Measurements from ENCODE around the gene EIF4G2.

The EIF4G2 gene

DNA sequence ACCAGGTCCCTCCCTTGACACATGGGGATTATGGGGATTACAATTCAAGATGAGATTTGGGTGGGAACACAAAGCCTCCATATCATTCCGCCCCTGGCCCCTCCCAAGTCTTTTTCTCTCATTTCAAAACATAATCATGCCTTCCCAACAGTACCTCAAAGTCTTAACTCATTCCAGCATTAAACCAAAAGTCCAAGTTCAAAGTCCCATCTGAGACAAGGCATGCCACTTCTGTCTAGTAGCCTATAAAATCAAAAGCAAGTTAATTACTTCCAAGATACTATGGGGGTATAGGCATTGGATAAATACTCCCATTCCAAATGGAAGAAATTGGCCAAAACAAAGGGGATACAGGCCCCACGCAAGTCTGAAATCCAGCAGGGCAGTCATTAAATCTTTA is 19.7 kb upstream of the EIF4G2 start:
- no peak for TF ChIP-seq TAF1 (IDR thresholded peaks at IDR 0.05; ENCODE audit: borderline replicate concordance, insufficient read depth, low read length)
- TF ChIP-seq FOXP2 (optimal IDR thresholded peaks at IDR 0.05; ENCODE audit: borderline replicate concordance, extremely low read depth, extremely low read length, insufficient read depth), result no peak
- TF ChIP-seq POLR2AphosphoS5 (IDR thresholded peaks at IDR 0.05; ENCODE audit: low read depth, low read length), result no peak
- TF ChIP-seq SIN3A (IDR thresholded peaks at IDR 0.05; ENCODE audit: borderline replicate concordance, insufficient read depth, low read length), result no peak
- TF ChIP-seq, protein P1, sequence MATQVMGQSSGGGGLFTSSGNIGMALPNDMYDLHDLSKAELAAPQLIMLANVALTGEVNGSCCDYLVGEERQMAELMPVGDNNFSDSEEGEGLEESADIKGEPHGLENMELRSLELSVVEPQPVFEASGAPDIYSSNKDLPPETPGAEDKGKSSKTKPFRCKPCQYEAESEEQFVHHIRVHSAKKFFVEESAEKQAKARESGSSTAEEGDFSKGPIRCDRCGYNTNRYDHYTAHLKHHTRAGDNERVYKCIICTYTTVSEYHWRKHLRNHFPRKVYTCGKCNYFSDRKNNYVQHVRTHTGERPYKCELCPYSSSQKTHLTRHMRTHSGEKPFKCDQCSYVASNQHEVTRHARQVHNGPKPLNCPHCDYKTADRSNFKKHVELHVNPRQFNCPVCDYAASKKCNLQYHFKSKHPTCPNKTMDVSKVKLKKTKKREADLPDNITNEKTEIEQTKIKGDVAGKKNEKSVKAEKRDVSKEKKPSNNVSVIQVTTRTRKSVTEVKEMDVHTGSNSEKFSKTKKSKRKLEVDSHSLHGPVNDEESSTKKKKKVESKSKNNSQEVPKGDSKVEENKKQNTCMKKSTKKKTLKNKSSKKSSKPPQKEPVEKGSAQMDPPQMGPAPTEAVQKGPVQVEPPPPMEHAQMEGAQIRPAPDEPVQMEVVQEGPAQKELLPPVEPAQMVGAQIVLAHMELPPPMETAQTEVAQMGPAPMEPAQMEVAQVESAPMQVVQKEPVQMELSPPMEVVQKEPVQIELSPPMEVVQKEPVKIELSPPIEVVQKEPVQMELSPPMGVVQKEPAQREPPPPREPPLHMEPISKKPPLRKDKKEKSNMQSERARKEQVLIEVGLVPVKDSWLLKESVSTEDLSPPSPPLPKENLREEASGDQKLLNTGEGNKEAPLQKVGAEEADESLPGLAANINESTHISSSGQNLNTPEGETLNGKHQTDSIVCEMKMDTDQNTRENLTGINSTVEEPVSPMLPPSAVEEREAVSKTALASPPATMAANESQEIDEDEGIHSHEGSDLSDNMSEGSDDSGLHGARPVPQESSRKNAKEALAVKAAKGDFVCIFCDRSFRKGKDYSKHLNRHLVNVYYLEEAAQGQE (IDR thresholded peaks at IDR 0.05; ENCODE audit: insufficient read depth in 1 of 2, low read depth in 2 of 2, low read length in 2 of 2), result no peak

DNA sequence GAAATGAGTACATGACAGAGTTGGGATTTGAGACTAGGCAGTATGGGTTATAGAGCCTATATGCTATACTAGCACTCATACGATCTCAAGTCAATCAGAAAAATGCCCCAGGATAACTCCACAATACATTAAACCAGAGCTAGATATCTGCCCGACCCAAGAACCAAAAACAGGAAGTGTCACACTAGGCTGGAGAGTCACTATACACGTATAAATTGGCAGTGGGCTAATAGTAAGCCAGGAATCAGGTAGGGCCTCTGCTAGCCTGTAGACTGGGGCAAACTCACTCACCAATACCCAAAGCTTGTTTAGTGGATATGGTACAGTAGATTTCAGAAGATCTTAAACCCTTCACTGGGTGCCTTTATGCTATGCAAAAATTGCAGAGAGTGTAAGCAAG is 16.2 kb upstream of the EIF4G2 start:
- TF ChIP-seq, protein P1 (IDR thresholded peaks at IDR 0.05; ENCODE audit: insufficient read depth in 1 of 2, low read depth in 2 of 2, low read length in 2 of 2), result no peak
- TF ChIP-seq FOXP2 (optimal IDR thresholded peaks at IDR 0.05; ENCODE audit: borderline replicate concordance, extremely low read depth, extremely low read length, insufficient read depth), result no peak
- no peak for TF ChIP-seq TAF1 (IDR thresholded peaks at IDR 0.05; ENCODE audit: borderline replicate concordance, insufficient read depth, low read length)
- TF ChIP-seq POLR2AphosphoS5 (IDR thresholded peaks at IDR 0.05; ENCODE audit: low read depth, low read length), result no peak
- TF ChIP-seq SIN3A (IDR thresholded peaks at IDR 0.05; ENCODE audit: borderline replicate concordance, insufficient read depth, low read length), result no peak

DNA sequence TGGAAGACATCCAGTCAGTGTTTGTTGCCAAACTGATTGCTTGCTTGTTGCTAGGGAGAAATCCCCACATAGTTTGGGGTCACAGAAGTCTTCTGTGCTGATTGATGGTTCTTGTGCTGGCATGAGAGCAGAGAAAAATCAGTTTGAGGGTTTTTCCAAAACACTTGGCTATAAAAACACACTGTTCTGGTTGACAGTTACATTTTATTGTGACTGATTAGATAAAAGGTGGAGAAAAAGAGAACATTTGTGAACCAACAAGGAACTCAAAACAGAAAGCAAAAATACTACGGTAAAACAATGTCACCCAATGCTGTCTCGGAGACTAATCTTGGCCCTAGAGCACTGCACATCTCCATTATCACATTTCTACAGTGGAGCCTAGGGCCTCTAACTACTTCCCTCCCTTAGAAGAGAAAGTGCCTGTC is 14.4 kb upstream of the EIF4G2 start:
- TF ChIP-seq TAF1 (IDR thresholded peaks at IDR 0.05; ENCODE audit: borderline replicate concordance, insufficient read depth, low read length) (no peak), SIN3A (IDR thresholded peaks at IDR 0.05; ENCODE audit: borderline replicate concordance, insufficient read depth, low read length) (no peak)
- TF ChIP-seq, protein P1 (IDR thresholded peaks at IDR 0.05; ENCODE audit: insufficient read depth in 1 of 2, low read depth in 2 of 2, low read length in 2 of 2), result no peak

DNA sequence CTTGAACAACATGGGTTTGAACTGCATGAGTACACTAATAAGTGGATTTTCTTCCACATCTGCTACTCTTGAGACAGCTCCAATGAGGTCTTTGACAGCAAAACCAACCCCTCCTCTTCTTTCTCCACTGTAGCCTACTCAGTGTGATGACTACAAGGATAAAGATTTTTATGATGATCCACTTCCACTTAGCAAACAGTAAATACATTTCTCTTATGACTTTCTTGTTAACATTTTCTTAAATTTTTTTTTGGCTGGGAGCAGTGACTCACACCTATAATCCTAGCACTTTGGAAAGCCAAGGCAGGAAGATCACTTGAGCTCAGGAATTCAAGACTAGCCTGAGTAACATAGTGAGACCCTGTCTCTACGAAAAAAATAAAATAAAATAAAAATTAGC is 9.9 kb upstream of the EIF4G2 start:
- TF ChIP-seq FOXP2 (optimal IDR thresholded peaks at IDR 0.05; ENCODE audit: borderline replicate concordance, extremely low read depth, extremely low read length, insufficient read depth) (no peak), TAF1 (IDR thresholded peaks at IDR 0.05; ENCODE audit: borderline replicate concordance, insufficient read depth, low read length) (no peak), POLR2AphosphoS5 (IDR thresholded peaks at IDR 0.05; ENCODE audit: low read depth, low read length) (no peak)
- TF ChIP-seq, protein P1 (IDR thresholded peaks at IDR 0.05; ENCODE audit: insufficient read depth in 1 of 2, low read depth in 2 of 2, low read length in 2 of 2), result no peak

DNA sequence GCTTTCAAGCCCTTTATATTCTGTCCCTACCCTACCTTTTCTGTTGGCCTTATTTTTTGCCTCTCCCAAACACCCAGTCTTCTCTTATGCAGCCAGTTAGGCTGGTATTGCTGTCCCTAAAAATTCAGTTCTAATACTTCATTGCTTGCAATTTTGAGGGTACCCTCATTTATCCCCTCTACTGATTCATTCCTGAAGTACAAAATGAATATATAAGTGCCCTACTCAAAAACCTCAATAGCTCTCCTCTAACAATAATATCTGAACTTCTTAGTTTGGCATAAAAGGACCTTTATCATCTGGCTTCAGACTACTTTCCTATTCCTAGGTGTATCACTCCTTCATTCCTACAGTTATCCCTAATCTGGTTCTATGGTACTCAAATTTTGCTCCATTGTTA is 5.2 kb upstream of the EIF4G2 start:
- TF ChIP-seq FOXP2 (optimal IDR thresholded peaks at IDR 0.05; ENCODE audit: borderline replicate concordance, extremely low read depth, extremely low read length, insufficient read depth), result no peak
- TF ChIP-seq, protein P1 (IDR thresholded peaks at IDR 0.05; ENCODE audit: insufficient read depth in 1 of 2, low read depth in 2 of 2, low read length in 2 of 2), result no peak
- TF ChIP-seq SIN3A (IDR thresholded peaks at IDR 0.05; ENCODE audit: borderline replicate concordance, insufficient read depth, low read length), result no peak
- TF ChIP-seq TAF1 (IDR thresholded peaks at IDR 0.05; ENCODE audit: borderline replicate concordance, insufficient read depth, low read length), result no peak
- no peak for TF ChIP-seq POLR2AphosphoS5 (IDR thresholded peaks at IDR 0.05; ENCODE audit: low read depth, low read length)

All from PFSK-1 (cell line).